OCI-M2 (cell line): ENCODE measurements around the gene ZBP1.

ENCODE experiments used
- DNase-seq: peaks from one replicate; lab custom pipeline; 2025; ENCODE audit not compliant: unreplicated experiment; lab: John Stamatoyannopoulos, UW

Gene ZBP1

GRCh38 chr20:57601211-57601570, 19.0 kb downstream of the ZBP1 start:
- DNase-seq = no peak

DNA sequence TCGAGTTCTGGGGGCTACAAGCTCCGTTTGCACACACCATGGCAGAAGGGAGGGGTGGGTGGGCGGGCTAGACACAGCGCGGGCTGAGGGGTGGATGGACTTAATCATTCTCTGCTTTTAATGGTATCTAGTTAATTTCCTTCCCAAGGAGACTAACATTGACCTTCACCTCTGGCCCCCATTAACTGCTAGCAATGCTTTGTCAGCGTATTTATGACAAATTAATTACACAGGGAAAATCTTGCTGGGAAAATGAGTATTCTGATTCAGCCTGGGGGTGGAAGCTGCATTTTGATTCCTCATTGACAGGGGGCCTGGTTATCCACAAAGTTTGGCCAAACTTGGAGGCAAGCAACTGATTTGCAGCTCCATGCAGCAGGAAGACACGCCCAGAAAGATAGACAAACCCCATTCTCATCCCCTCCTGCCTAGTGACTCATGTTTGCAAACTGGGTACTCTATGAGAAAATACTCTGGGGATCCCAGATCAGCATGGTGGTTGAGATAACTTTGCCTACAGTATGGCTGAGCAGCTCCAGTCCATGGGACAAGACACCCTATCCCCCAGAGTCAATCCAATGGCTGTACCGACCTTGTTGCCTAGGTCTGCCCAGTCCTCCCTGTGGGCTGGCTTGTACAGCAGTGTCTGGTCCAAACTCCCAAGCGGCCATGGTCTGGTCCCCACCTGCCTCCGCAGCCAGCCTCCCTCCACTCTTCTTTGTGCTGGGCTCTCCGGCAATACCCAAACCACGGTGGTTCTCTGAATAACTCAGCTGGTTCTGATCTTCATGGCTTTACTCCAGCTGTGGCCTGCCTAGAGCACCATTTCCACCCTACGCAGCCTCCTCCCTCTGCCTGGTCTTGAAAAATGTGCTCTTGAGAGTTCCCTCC, 19.7 kb downstream of the ZBP1 start:
- no peak for DNase-seq

DNA sequence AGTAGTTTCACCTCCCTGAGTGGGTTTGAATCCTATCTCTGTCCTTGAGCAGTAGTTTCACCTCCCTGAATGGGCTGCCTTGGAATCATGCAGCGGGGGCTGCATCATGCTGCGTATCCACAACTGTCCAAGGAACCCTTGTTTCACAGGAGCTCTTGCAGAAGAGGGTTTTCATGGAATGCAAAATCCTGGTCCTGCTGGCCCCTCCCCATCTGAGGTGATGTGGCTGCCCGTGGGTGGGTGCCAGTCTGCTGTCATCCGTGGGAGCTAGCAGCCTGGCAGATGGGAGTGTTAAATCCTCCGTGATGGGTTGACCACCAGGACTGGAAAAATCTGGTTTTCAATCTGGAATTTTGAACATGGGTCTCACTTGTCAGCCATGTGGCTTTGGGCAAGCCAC, 21.7 kb downstream of the ZBP1 start:
- DNase-seq = no peak

DNA sequence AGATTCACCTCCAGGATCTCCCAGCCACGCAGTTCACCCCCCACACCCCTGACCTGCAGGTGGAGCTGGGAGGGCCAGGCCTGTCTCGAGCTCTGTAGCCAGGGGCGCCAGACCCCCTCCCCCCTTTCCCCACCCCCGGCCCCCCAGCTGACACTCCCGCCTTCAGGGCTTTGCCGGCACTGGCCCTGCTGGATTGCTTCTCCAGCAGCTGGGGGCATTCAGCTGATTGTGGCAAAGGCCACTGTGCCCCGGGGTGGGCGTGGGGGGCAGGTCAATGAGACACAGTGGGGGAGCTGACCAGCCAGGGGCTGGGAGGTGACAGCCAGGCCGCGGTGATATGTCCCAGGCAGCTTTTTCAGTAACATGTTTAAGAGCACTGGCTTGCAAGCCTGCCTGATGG, 22.2 kb downstream of the ZBP1 start:
- no peak for DNase-seq

DNA sequence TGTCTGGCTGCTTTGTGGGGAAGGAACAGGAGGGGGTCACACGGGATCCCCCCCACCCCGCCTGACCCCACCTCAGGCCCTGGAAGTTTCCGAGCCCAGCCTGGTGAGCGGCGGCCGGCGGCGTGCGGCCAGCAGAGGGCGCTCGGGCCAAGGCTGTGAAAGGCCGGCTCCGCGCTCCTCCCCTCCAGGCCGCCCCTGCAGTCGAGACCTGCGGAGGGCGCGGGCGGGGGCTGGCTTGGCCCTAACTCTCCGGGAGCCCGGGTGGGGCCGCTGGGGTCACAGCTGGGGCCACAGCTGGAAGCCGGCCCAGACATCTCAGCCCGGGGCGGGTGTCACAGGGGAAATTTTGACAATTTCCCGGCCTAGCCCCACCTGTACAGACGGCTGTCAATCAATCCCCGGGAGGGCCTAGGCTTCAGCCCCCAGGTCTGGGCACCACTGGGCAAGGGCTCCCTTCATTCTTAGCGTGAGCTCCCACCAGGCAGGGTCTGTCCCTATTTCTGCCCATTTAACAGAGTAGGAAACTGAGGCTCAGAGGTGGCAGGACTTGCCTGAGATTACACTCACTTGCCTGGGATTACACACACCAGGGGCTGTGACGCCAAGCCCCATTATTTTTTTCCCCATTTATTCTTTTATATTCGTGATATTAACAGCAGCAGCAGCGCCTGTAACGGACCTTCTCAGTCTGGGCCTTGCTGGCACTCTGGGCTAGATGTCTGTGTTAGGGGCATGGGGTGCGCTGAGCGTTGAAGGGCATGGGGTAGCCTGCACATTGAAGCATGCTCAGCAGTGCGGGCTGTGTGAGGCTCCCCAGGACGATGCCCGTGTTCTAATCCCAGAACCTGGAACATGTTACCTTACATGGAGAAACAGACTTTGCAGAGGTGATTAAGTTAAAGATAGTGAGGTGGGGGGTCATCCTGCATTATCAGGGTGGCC, 23.0 kb downstream of the ZBP1 start:
- no peak for DNase-seq

- no peak for DNase-seq
Observed at GRCh38 chr20:57596358-57596757, 23.9 kb downstream of the ZBP1 start.

GRCh38 chr20:57595041-57596030, 24.9 kb downstream of the ZBP1 start:
- DNase-seq = no peak

GRCh38 chr20:57594092-57594951, 25.9 kb downstream of the ZBP1 start:
- DNase-seq = no peak

GRCh38 chr20:57593134-57593886, 26.9 kb downstream of the ZBP1 start:
- DNase-seq = no peak

DNA sequence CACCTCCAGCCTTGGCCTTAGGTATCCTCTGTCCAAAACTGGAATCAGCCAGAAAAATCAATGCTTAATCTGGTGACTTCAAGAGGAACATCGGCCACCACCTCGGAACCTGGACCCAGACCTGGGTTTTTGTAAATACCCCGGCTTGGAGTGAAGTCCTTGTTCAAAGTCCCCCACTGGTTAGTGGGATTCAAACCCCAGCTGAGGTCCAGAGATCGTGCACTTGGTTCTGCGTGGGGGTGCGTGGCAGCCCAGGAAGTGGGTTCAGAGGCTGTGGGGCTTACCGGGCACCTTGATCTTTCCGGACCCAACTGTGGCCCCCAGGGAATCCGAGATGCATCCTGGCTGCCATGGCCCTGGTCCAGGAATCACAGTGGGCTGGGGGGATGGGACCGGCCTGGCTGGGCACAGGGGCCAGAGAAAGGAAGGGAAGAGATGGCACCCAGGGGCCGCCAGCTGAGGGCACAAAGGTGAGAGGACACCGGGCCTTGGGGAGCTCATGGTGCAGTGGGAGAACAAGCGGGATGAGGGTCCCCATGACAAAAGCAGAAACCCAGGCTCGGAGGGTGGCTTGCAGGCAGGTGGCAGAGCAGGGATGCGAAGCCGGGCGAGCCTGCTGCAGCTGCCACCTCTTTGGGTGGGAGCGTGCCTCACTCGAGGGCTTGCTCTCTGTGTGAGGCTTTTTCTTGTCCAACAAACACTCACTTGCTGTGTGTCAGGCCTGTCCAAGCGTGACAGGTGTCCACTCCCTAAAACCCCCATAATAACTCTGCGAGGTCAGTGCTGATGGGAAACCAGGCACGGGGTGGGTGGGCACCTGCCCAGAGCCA, 27.7 kb downstream of the ZBP1 start:
- no peak for DNase-seq

DNA sequence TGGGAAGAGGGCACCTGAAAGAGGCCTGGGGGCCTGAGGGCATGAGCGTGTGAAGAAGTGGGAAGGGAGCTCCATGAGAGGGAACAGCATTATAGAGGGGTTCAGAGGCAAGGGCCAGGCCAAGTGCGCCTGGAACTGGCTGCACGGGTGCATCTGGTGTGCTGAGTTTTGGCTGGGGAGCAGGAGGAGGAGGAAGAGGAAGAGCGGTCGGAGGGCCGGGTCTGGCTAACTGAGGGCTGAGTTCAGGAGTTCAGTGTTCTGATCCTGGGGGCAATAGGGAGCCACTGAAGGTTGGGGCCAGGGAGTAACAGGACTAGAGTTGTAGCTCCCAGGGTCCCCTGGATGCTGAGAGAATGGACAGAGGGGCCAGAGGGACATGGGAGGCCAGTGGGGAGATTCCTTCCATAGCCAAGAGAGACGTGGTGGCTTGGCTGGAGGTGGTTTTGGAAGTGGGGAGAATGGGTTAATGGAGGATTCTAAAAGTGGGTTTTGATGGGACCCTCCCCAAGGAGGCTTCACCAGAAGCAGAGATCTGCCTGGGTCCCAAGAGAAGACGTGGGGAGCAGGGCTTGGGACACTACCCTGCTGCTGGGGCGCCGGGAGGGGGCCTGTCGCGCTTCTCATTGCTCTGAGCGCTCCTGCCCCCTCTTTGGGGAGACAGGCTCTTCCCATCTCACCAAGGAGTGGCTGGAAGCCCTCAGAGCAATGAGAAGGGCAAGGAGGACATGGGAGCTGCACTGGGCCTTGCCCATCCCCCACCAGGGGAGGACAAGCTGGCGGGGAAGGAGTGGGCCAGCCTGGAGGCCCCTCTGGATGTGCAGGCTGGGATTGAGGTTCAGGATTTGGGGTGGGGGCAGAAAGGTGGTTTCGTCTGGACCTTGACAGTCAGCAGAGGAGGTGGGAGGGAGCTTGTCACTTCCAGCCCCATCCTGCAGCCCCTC, 28.7 kb downstream of the ZBP1 start:
- no peak for DNase-seq

GRCh38 chr20:57590485-57591288, 29.5 kb downstream of the ZBP1 start:
- DNase-seq = no peak

GRCh38 chr20:57589728-57590484, 30.3 kb downstream of the ZBP1 start:
- no peak for DNase-seq

GRCh38 chr20:57589123-57589727, 31.0 kb downstream of the ZBP1 start:
- no peak for DNase-seq

- DNase-seq = no peak
Observed at GRCh38 chr20:57588596-57588995, 31.6 kb downstream of the ZBP1 start.
